HUES6 (cell line): ENCODE data around the gene HOXD8.

Experiments used
- H3K27ac ChIP-seq: 2 replicates; pipeline ENCODE4 v1.7.0; 2013; ENCODE audit warnings: low read depth, mild to moderate bottlenecking, low read length, inconsistent platforms
- H3K27me3 ChIP-seq: 2 replicates; pipeline ENCODE4 v1.6.1; 2013; ENCODE audit warnings: low read length; ENCODE audit not compliant: control insufficient read depth, insufficient read depth
- H3K36me3 ChIP-seq: 2 replicates; pipeline ENCODE4 v1.6.1; 2013; ENCODE audit warnings: low read length; ENCODE audit not compliant: control insufficient read depth, insufficient read depth
- H3K4me1 ChIP-seq: 2 replicates; pipeline ENCODE4 v1.6.1; 2013; ENCODE audit warnings: low read length; ENCODE audit not compliant: control insufficient read depth, insufficient read depth
- H3K4me3 ChIP-seq: 2 replicates; pipeline ENCODE4 v1.5.1; 2013; ENCODE audit warnings: low read depth, low read length
- H3K9ac ChIP-seq: one replicate; pipeline ENCODE4 v1.6.1; 2013; ENCODE audit warnings: mild to moderate bottlenecking, low read length
- H3K9me3 ChIP-seq: 2 replicates; pipeline ENCODE4 v1.6.1; 2013; ENCODE audit warnings: low read depth, low read length; ENCODE audit not compliant: control insufficient read depth, insufficient read depth

The HOXD8 gene

DNA sequence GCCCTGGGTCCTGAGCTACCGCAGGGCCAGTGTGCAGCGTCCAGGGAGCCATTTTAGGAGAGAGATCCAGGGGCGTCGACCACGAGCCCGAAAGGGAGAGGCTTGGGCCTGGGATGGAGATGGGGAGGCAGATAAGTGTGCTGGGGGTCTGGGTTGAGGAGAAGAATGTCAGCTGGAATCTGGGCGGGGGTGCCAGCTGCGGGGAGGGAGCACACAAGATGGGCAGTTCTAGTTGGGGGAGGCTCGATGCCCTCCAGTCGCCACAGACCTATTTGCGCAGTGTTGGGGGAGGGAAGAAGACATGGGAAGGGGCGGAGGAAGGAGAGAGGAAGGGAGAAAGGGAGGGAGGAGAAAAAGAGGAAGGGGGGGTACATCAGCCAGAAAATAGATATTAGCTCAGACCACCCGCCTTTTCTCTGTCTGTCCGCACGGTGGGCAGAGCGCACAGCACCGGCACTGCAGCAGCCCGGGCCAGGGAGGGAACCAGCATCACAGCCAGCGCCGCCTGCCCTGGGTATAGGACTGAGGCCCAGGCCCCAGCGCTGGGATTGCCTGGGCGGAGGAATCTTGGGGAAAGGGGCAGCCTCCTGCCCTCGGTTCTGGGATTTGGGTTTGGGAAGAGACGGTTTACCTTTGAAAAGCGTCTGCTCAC lies 24.3 kb upstream of the HOXD8 start:
- Histone ChIP-seq H3K9me3 (no peaks in the 10 kb centered on the region), H3K4me3 (peak overlapping the region; percentile 52), H3K27me3 (peaks cover 99% of the 10 kb centered on the region), H3K36me3 (no peaks in the 10 kb centered on the region), H3K4me1 (peaks cover 40% of the 10 kb centered on the region), H3K27ac (no peak overlapping the region), H3K9ac (peak overlapping the region; percentile 62)

DNA sequence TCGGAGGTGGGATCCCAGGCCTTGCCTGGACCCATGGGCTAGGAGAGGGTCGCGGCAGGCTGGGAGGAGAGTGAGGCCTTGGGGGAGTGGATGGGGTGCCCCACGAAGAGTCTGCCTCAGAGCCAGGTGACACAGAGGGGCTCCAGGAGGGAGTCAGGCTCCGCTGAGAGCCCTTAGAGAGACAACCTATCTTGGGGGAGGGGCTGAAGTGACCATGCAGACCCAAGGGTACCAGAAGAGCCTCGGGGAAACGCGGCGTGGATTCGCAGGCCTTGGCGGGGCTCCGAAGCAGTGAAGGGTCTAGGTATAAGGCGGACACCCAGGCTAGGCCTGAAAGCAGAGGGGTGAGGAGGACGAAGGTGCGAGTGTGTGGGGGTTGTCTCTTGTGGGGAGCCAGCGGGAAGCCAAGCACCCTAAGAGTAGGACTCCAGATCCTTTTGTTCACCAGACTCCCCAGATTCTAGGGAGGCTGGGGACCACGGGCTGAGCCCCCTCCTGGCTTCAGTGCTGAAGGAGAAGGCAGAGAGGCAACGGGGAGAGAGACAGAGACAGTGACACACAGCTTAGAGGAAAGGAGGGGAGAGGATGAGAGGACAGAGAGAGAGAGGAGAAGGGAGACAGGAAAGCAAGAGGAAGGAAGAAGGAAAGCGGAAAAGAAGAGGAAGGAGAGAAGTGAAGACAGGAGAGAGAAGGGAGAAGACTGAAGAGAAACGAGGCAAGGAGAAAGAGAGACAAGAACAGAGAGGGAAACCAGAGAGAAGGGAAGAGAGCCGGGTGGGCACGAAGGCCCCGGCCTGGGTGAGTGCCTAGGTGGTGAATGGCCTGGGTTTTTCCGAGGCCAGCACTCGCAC lies 23.6 kb upstream of the HOXD8 start:
- Histone ChIP-seq H3K27me3 (peaks cover 99% of the 10 kb centered on the region), H3K27ac (no peak overlapping the region), H3K4me3 (peak overlapping the region; percentile 52), H3K9ac (peak overlapping the region; percentile 62), H3K4me1 (peaks cover 33% of the 10 kb centered on the region), H3K9me3 (no peaks in the 10 kb centered on the region), H3K36me3 (no peaks in the 10 kb centered on the region)

DNA sequence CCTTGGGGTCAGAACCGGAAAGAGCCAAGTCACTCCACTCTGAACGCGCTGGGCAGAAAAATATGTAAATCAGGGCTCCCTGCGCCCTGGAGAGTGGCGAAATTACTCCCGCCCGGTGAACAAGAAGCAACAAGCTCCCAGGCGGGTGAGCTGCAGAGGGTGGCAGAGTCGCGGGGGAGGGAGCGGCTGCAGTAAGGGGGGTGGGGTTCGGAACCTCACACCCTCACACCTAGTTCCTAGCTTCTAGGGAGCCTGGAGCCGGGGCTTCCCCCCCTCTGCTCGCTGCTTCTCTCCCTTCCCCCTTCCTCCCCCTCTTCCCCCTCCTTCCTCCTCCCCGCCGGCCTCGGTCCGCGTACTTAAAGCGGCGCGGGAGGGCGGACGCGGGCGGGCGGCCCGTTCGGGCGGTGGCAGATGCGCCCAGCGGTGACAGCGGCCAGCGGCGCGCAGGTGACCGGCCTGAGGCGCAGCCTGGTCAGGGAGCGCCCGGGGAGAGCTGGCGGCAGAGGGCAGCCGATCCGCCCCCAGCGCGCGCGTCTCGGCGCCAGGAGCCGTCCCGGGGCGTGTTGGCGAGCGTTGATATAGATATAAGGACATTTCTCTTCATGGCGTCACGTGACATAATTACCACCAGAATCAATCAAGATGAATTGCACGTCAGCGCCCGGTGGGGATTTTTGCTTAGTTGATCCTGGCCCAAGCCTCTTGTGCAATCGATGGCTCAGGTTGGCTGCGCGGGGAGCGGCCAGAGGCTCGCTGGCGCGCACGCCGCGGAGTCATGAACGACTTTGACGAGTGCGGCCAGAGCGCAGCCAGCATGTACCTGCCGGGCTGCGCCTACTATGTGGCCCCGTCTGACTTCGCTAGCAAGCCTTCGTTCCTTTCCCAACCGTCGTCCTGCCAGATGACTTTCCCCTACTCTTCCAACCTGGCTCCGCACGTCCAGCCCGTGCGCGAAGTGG lies 22.6 kb upstream of the HOXD8 start, which contains the start of gene HOXD11:
Gene HOXD11 (plus strand): TSS at position 700 of the 959 bp plus-strand sequence. CDS start 76 bp downstream, at position 776.
- Histone ChIP-seq H3K4me1 (peaks cover 33% of the 10 kb centered on the region), H3K9ac (peak within 1 kb of the TSS; percentile 62), H3K27ac (no peak within 1 kb of the TSS), H3K9me3 (no peaks in the 10 kb centered on the region), H3K27me3 (peaks cover 99% of the 10 kb centered on the region), H3K4me3 (peak within 1 kb of the TSS; percentile 52), H3K36me3 (no peaks in the 10 kb centered on the region)

DNA sequence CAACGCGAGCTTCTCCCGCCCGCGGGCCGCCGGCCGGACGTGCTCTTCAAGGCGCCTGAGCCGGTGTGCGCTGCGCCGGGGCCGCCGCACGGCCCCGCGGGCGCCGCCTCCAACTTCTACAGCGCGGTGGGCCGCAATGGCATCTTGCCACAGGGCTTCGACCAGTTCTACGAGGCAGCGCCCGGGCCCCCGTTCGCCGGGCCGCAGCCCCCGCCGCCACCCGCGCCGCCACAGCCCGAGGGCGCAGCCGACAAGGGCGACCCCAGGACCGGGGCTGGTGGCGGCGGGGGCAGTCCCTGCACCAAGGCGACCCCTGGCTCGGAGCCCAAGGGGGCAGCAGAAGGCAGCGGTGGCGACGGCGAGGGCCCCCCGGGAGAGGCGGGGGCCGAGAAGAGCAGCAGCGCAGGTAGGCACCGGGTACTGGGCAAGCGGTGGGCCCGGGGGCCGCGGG lies 21.7 kb upstream of the HOXD8 start:
- H3K36me3 ChIP-seq, result no peaks in the 10 kb centered on the region
- H3K4me1 ChIP-seq, result peaks cover 33% of the 10 kb centered on the region
- no peak overlapping the region for H3K27ac ChIP-seq
- H3K27me3 ChIP-seq, result peaks cover 99% of the 10 kb centered on the region
- no peak overlapping the region for H3K9ac ChIP-seq
- H3K4me3 ChIP-seq, result no peak overlapping the region
- H3K9me3 ChIP-seq, result no peaks in the 10 kb centered on the region

DNA sequence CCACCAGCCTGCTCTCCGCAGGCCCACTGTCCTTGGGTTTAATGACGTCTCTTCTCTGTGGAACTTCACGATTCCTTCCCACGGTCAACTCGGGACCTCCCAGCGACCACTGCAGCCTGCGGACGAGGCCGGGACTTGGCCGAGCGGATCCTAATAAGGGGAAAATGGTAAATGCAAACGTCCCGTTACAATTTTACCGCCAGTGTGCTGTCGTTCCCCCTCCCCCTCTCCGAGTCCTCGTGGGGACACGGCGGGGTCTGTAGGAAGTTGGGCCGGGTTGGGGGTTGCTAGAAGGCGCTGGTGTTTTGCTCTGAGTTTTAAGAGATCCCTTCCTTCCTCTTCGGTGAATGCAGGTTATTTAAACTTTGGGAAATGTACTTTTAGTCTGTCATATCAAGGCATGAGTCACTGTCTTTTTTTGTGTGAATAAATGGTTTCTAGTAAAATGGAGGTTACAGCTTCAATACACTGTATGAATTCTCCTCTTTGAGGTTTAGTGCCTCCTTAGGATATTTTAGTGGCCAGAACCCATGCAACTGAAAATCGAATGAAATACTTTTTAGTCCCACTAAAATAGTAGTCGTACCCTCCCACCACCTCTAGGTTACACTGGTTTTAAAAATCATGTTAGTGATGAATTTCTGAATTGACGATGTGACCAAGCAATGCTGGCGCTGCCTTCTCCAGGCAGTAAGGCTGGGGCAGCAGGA lies 20.2 kb upstream of the HOXD8 start:
- Histone ChIP-seq H3K36me3 (no peaks in the 10 kb centered on the region), H3K27me3 (peaks cover 99% of the 10 kb centered on the region), H3K4me3 (peak overlapping the region; percentile 25; the same call in 1 of the 2 replicates), H3K27ac (no peak overlapping the region), H3K4me1 (peaks cover 27% of the 10 kb centered on the region), H3K9ac (peak overlapping the region; percentile 74), H3K9me3 (no peaks in the 10 kb centered on the region)

DNA sequence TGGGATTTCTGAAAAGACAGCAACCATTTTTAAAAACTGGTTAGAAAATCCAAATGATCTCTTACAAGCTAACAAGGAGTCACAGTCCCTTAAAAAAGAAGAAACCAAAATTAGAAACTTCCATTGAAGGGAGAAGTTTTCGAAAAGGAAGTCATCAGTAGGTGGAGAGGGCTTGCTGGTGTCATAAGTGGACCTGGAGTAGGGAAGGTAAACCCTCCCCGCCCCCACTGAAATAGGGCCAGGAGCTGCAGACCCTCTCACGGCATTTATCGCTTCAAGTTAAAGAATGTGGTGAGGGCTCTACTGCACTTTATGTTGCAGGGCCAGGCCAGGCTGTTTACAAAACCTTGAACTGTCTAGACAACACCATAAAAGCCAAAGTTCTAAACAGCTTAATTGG lies 19.6 kb upstream of the HOXD8 start:
- H3K9me3 ChIP-seq, result no peaks in the 10 kb centered on the region
- H3K36me3 ChIP-seq, result no peaks in the 10 kb centered on the region
- no peak overlapping the region for H3K27ac ChIP-seq
- peaks cover 99% of the 10 kb centered on the region for H3K27me3 ChIP-seq
- H3K4me1 ChIP-seq, result peaks cover 21% of the 10 kb centered on the region
- H3K9ac ChIP-seq, result peak overlapping the region; percentile 74
- no peak overlapping the region; the same call in 1 of the 2 replicates for H3K4me3 ChIP-seq

DNA sequence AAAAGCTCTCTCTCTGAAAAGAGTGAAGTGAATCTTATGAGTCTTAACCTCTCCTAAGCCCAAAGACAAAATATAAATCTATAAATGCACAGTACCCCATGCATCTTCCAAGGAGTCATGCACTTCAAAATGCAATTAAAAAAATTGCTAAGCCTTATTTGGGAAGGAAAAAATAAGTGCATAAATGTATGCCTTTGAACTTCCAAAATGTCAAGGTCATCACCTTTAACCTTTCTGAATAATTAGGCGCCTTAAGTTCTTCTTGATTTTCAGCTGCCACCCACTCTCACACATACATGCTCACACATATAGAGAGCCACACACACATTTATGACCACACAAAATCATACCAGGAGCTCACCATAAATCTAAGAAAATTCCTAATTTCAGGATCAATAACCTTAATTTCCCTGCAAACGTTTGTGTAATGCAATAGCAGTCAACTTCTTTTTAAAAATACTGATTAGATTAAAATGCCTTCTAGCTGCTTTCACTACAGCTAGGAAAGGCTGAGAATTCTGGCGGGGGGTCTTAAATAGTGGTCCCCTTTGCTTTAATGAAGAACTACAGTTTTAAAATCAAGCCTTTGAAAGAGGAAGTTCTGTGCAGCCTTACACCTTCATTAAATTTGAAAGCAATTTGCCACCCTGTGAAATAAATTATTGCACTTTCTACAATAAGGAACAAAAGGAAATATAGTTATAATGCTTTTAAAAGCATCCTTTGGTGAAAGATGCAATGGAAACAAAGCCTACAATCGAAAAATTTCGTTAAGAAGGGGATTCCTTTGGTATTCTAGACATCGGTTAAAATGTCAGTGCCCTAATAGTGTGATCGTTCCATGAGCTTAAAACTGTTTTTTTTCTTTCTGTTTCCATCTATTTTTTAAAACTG lies 18.8 kb upstream of the HOXD8 start:
- Histone ChIP-seq H3K27ac (no peak overlapping the region), H3K9ac (no peak overlapping the region), H3K9me3 (no peaks in the 10 kb centered on the region), H3K27me3 (peaks cover 99% of the 10 kb centered on the region), H3K4me1 (peaks cover 13% of the 10 kb centered on the region), H3K36me3 (no peaks in the 10 kb centered on the region), H3K4me3 (no peak overlapping the region)

DNA sequence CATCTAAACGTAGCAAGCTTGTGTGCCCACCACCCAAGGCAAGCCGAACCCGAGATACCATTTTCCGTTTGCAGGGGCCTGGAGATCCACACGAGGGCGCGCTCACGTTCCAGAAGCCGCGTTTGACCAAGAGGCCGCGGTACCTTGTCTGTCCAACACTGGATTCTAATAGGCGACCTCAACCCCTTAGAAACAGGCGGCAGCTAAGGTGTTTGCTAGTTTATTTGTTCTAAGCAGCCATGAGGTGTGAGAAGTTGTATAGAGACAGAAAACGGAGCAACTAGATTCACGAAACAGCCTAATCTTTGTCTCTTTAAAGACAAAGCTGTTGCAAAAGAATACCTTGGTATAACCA lies 18.2 kb upstream of the HOXD8 start:
- H3K9ac ChIP-seq, result peak overlapping the region; percentile 27
- no peak overlapping the region for H3K4me3 ChIP-seq
- H3K27ac ChIP-seq, result no peak overlapping the region
- no peaks in the 10 kb centered on the region for H3K9me3 ChIP-seq
- H3K27me3 ChIP-seq, result peaks cover 99% of the 10 kb centered on the region
- H3K36me3 ChIP-seq, result no peaks in the 10 kb centered on the region
- peaks cover 8% of the 10 kb centered on the region for H3K4me1 ChIP-seq

DNA sequence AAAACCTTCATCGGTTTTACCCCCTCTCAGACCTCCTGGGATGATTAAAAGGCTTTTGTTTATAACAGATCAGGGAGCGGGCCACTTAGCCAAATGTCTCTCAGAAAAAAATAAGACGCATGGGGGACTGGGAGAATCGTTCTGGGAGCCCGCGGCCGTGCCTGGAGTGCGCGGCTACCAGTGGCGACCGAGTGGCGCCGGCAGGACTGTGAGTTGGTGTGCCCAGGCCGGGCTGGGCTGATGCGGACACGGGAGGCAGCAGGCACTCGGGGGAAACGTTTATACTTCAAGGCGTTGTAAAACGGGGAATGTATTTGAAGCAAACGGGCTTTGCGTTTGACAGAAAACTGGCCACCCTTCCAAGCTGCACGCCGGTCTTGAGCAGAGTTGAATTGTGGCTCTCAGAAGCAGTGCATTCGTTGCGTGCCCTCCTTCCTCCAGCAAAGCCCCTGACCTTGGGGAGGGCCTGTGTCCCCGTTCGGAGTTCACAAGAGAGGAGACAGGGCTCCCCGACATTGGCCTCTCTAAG lies 17.6 kb upstream of the HOXD8 start:
- no peaks in the 10 kb centered on the region for H3K36me3 ChIP-seq
- H3K4me3 ChIP-seq, result no peak overlapping the region
- H3K4me1 ChIP-seq, result peaks cover 7% of the 10 kb centered on the region
- peak overlapping the region; percentile 61 for H3K9ac ChIP-seq
- no peak overlapping the region for H3K27ac ChIP-seq
- peaks cover 99% of the 10 kb centered on the region for H3K27me3 ChIP-seq
- no peaks in the 10 kb centered on the region for H3K9me3 ChIP-seq
